ENCODE measurements around the gene CFAP97.

DNA sequence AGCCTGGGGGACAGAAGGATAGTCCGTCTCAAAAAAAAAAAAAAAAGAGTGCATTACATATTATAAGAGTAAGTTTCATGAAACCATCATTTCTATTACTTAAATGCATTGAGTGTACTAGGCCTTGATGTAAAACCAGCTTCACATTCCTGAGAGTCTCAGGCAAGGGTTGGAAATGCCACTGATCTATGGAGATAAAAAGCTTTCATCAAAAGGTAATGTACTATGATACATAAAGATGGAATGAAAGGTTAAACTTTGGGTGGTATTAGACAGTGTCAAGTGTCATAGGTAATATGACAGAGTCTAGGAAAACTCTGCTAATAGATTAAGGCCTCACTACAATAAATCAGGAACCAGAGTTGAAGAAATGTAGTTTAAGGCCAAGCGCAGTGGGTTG is 7.4 kb downstream of the CFAP97 start:
- TF ChIP-seq EP300 (IDR thresholded peaks at IDR 0.05), result no peak
- TF ChIP-seq, protein P1, sequence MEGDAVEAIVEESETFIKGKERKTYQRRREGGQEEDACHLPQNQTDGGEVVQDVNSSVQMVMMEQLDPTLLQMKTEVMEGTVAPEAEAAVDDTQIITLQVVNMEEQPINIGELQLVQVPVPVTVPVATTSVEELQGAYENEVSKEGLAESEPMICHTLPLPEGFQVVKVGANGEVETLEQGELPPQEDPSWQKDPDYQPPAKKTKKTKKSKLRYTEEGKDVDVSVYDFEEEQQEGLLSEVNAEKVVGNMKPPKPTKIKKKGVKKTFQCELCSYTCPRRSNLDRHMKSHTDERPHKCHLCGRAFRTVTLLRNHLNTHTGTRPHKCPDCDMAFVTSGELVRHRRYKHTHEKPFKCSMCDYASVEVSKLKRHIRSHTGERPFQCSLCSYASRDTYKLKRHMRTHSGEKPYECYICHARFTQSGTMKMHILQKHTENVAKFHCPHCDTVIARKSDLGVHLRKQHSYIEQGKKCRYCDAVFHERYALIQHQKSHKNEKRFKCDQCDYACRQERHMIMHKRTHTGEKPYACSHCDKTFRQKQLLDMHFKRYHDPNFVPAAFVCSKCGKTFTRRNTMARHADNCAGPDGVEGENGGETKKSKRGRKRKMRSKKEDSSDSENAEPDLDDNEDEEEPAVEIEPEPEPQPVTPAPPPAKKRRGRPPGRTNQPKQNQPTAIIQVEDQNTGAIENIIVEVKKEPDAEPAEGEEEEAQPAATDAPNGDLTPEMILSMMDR (IDR thresholded peaks at IDR 0.05), result no peak
- TF ChIP-seq POLR2A (IDR thresholded peaks at IDR 0.05), result no peak
